RWPE1 (cell line): ENCODE measurements around the gene KRAS.

ENCODE experiments used
- CTCF ChIA-PET: fragments of 350-600 bp; sonication (Branson Sonifier 250); formaldehyde crosslinking; extraction: SDS; loops from one replicate; lab custom pipeline; 2021; lab: Yijun Ruan, JAX
- POLR2A ChIA-PET: fragments of 400-600 bp; formaldehyde crosslinking; extraction: SDS; loops from one replicate; lab custom pipeline; 2020; ENCODE audit warnings: antibody characterized with exemption; ENCODE audit not compliant: low non-redundant PET; lab: Yijun Ruan, JAX
- DNase-seq: peaks from one replicate; pipeline ENCODE4 v3.0.0; 2012; ENCODE audit warnings: low spot score
- H3K27ac ChIP-seq: fragments of 450-650 bp; 2 replicates; pipeline ENCODE4 v1.5.1; 2017
- TF ChIP-seq, protein P1 (sequence below): fragments of 450-650 bp; conservative IDR thresholded peaks from 2 replicates; pipeline ENCODE4 v1.5.1; 2017; ENCODE audit warnings: low read depth, mild to moderate bottlenecking

The KRAS gene

DNA sequence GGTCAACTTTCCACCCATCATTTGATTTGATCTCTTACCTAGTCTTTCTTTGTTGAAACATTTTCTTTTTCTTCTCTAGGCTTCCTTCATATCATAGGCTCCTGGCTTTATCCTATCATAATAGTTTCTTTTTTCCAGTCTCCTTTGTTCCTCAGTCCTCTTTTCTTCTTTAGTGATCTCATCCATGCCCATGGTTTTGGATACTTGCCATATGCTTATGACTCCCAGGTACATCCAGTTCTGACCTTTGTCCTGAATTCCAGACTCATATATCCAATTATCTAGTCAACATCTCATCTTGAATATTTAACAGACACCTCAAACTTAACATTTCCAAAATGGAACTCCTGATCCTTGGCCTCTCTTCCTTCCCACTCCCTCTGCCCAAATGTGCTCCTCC is 36.1 kb upstream of the KRAS start:
- TF ChIP-seq, protein P1, sequence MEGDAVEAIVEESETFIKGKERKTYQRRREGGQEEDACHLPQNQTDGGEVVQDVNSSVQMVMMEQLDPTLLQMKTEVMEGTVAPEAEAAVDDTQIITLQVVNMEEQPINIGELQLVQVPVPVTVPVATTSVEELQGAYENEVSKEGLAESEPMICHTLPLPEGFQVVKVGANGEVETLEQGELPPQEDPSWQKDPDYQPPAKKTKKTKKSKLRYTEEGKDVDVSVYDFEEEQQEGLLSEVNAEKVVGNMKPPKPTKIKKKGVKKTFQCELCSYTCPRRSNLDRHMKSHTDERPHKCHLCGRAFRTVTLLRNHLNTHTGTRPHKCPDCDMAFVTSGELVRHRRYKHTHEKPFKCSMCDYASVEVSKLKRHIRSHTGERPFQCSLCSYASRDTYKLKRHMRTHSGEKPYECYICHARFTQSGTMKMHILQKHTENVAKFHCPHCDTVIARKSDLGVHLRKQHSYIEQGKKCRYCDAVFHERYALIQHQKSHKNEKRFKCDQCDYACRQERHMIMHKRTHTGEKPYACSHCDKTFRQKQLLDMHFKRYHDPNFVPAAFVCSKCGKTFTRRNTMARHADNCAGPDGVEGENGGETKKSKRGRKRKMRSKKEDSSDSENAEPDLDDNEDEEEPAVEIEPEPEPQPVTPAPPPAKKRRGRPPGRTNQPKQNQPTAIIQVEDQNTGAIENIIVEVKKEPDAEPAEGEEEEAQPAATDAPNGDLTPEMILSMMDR = no peak
- CTCF ChIA-PET = no interaction called here
- no peak overlapping the region for H3K27ac ChIP-seq
- peak; percentile 15 for DNase-seq
- POLR2A ChIA-PET = no interaction called here

DNA sequence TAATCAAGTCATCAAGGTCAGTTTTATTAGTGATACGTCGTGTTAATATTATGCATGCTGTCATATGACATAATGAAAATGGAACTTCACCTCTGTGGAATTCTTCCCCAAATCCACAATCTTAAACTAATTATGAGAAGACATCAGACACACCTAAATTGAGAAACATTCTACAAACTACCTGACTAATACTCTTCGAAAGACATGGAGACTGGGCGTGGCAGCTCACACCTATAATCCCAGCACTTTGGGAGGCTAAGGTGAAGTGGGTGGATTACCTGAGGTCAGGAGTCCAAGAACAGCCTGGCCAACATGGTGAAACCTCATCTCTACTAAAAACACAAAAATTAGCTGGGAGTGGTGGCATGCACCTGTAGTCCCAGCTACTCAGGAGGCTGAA is 33.3 kb upstream of the KRAS start:
- no peak overlapping the region for H3K27ac ChIP-seq
- TF ChIP-seq, protein P1 = no peak
- CTCF ChIA-PET = interaction anchor here (1.1 kb wide), 1 partner anchor 103 kb away, joined by 4 read pairs; no protein-coding TSS in a partner anchor
- POLR2A ChIA-PET = no interaction called here
- peak; percentile 3 for DNase-seq

DNA sequence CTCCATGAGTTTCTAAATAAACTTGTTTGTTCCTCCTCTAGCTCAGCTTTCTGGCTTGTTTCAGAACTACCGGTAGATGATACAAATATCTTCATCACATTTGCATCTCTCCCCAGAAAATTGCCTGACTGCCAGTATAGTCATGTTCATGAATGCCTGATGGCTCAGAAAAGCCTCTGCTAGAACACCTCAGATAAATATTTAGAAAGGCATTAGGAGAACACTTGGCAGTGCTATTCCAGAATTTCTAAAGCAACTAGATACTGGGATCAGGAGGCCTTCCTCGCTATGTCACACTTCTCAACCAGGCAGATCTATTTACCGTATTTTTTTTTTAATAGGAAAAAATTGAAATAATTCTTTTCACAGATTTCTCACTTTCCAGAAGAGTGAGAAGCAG is 32.3 kb upstream of the KRAS start:
- no peak for DNase-seq
- POLR2A ChIA-PET = no interaction called here
- TF ChIP-seq, protein P1 = no peak
- CTCF ChIA-PET = no interaction called here
- no peak overlapping the region for H3K27ac ChIP-seq

DNA sequence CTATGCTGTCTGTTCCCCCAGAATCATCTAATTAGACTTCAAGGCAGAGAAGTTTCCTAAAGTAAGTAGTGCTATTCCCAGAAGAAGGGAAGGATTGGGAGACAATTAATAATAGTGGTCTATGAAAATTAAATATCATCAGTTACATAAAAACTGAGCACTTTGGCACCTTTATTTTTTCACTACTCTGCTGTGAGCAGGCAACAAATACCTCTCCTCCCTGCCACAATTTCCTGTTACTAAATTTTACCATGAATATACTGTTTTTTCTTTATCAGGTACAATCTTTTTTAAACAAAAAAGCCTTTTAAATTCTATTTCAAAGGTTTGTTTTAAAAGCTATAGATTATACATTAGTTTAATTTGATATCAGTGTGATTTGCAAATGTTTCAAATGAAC is 29.4 kb upstream of the KRAS start:
- ChIA-PET POLR2A (no interaction called here), CTCF (no interaction called here)
- no peak for DNase-seq
- H3K27ac ChIP-seq = no peak overlapping the region
- TF ChIP-seq, protein P1 = no peak

DNA sequence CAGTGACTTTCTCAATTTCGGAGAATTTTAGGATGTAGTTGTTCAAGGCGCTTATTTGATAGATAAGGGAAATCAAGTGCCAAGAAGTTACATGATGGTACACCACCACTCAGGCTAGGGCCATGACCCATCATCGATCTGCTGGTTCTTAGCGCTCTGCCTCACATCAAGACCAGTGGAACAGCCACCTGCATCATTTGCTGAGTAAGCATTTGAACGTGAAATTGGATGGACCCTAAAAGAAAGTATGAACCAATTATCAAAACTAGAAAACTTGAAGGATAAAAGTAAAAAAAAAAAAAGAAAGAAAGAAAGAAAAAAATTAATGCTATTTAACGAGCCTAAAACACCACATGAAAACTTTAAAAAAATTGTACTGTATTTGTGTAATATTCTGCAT is 27.5 kb upstream of the KRAS start:
- POLR2A ChIA-PET = no interaction called here
- DNase-seq = no peak
- no peak overlapping the region for H3K27ac ChIP-seq
- CTCF ChIA-PET = no interaction called here
- TF ChIP-seq, protein P1 = no peak

DNA sequence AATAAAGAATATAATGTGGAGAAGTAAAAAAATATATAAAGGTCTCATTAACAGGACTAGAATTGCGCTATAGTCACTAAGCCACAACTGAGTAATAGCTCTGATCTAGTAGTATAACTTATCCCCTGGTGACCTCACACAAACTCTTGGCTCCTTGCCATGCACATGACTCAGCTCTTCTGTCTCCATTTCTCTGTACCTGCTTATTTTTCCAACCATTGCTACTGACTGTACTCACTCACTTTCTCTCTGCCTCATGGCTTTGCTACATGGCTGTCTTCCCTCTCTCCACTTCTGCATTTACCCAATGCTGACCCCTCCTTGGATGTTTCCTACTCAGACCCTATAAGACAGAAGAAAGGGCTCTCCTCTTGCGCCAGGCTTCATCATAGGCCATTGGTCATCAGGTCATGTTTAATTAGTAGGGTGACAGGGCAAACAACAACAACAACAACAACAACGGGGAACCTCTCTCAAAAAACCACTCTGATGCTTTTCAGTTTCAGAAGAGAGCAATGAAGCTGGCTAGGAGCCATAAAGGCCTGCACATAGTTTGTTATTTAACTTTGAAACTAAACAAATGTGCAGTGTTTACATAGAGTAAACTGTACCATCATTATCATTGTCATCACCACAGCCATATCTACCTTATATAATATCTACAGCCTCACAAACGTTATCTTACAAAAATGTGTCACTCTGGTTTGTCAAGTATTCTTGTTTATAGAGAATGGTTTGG is 25.6 kb upstream of the KRAS start:
- ChIA-PET POLR2A (interaction anchor here (0.7 to 1.0 kb wide), 2 partner anchors 26 to 83 kb away, joined by 3 to 5 read pairs; partner anchors contain the start of gene KRAS), CTCF (interaction anchor here (1.2 kb wide), 1 partner anchor 111 kb away, joined by 4 read pairs; no protein-coding TSS in a partner anchor)
- peak; percentile 68 for DNase-seq
- no peak overlapping the region for H3K27ac ChIP-seq
- TF ChIP-seq, protein P1 = no peak
